ENCODE data around the gene MYOM1.

- TF ChIP-seq, protein P1, sequence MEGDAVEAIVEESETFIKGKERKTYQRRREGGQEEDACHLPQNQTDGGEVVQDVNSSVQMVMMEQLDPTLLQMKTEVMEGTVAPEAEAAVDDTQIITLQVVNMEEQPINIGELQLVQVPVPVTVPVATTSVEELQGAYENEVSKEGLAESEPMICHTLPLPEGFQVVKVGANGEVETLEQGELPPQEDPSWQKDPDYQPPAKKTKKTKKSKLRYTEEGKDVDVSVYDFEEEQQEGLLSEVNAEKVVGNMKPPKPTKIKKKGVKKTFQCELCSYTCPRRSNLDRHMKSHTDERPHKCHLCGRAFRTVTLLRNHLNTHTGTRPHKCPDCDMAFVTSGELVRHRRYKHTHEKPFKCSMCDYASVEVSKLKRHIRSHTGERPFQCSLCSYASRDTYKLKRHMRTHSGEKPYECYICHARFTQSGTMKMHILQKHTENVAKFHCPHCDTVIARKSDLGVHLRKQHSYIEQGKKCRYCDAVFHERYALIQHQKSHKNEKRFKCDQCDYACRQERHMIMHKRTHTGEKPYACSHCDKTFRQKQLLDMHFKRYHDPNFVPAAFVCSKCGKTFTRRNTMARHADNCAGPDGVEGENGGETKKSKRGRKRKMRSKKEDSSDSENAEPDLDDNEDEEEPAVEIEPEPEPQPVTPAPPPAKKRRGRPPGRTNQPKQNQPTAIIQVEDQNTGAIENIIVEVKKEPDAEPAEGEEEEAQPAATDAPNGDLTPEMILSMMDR (IDR thresholded peaks at IDR 0.05; ENCODE audit: low read length): no peak
- TF ChIP-seq EZH2phosphoT487 (IDR thresholded peaks at IDR 0.05; ENCODE audit: low read length) (no peak), EZH2 (optimal IDR thresholded peaks at IDR 0.05; ENCODE audit: low read depth, low read length) (no peak)
Measured at GRCh38 chr18:3057526-3057925, 162.2 kb downstream of the MYOM1 start.

Measured in MM.1S (cell line).